Activated CD4-positive, alpha-beta memory T cell treated with anti-CD3 and anti-CD28 coated beads, Interleukin-2, amount 10 ng/mL, durations not matched to agents 7 days and 5 days (primary cell): ENCODE data around the gene PTRH1. TPM values are rescaled to one million over a fixed set of nuclear protein-coding genes. Genes with fewer than 3 reads are reported as not detected.

ENCODE experiments used
- CTCF ChIA-PET: fragments of 350-600 bp; sonication (Branson Sonifier 250); formaldehyde crosslinking; loops from one replicate; lab custom pipeline; 2021; ENCODE audit warnings: antibody characterized with exemption, inconsistent platforms; lab: Charles Lee
- POLR2A ChIA-PET: fragments of 350-600 bp; sonication (Branson Sonifier 250); formaldehyde crosslinking; loops from one replicate; lab custom pipeline; 2021; ENCODE audit warnings: antibody characterized with exemption; lab: Charles Lee
- DNase-seq: peaks from one replicate; pipeline ENCODE4 v3.0.0-alpha.2; 2020
- H3K27ac Mint-ChIP-seq: one replicate; pipeline ENCODE4 v1.8.0; 2021; ENCODE audit warnings: mild to moderate bottlenecking, mixed read lengths
- H3K27me3 Mint-ChIP-seq: one replicate; pipeline ENCODE4 v1.8.0; 2021; ENCODE audit warnings: mixed read lengths
- H3K36me3 Mint-ChIP-seq: one replicate; pipeline ENCODE4 v1.8.0; 2021; ENCODE audit warnings: low read depth, mixed read lengths
- H3K4me1 Mint-ChIP-seq: one replicate; pipeline ENCODE4 v1.8.0; 2021; ENCODE audit warnings: mixed read lengths
- H3K4me3 Mint-ChIP-seq: one replicate; pipeline ENCODE4 v1.8.0; 2021; ENCODE audit warnings: mild to moderate bottlenecking, mixed read lengths
- H3K9me3 Mint-ChIP-seq: one replicate; pipeline ENCODE4 v1.8.0; 2021; ENCODE audit warnings: mixed read lengths
- total RNA-seq, 2 experiments: library from RNA; stranded (reverse); gene quantifications; one replicate each; pipeline ENCODE4 v1.2.3, GENCODE V29; 2021

The PTRH1 gene
- total RNA-seq, 2 experiments from 2014 or later = 10.5 to 12.0 TPM

GRCh38 chr9:127735530-127736185 is 20.2 kb upstream of the PTRH1 start:
- H3K36me3 Mint-ChIP-seq = peaks cover 25% of the 10 kb centered on the region
- ChIA-PET POLR2A (interaction anchor here (0.7 to 2.0 kb wide), 24 partner anchors 14 to 411 kb away, joined by 3 to 23 read pairs (median 4); partner anchors contain the start of genes CDK9, ENG, FPGS and LRSAM1), CTCF (interaction anchor here (0.6 to 3.4 kb wide), 54 partner anchors 9 to 950 kb away, joined by 3 to 49 read pairs (median 9); partner anchors contain the start of genes CDK9, CFAP157, FPGS and LRSAM1)
- DNase-seq = no peak
- H3K4me3 Mint-ChIP-seq = peak overlapping the region; percentile 79
- H3K27ac Mint-ChIP-seq = peak overlapping the region; percentile 80
- H3K4me1 Mint-ChIP-seq = peaks cover 23% of the 10 kb centered on the region
- no peaks in the 10 kb centered on the region for H3K9me3 Mint-ChIP-seq
- no peaks in the 10 kb centered on the region for H3K27me3 Mint-ChIP-seq

GRCh38 chr9:127734747-127735529 is 19.5 kb upstream of the PTRH1 start, which contains the start of gene TOR2A:
TSS of gene TOR2A (minus strand) at chr9:127735294. CDS start at chr9:127735270, 24 bp downstream.
- ChIA-PET POLR2A (interaction anchor here (0.6 to 2.0 kb wide), 36 partner anchors 13 to 410 kb away, joined by 3 to 23 read pairs (median 4); partner anchors contain the start of genes CDK9, CFAP157, EEIG1 and ENG), CTCF (interaction anchor here (0.6 to 3.4 kb wide), 85 partner anchors 10 to 951 kb away, joined by 3 to 49 read pairs (median 5); partner anchors contain the start of genes CDK9, CFAP157, FPGS and LRSAM1)
- Mint-ChIP-seq H3K27me3 (no peaks in the 10 kb centered on the region), H3K36me3 (peaks cover 21% of the 10 kb centered on the region), H3K27ac (peak within 1 kb of the TSS; percentile 82), H3K4me3 (peak within 1 kb of the TSS; percentile 79), H3K9me3 (no peaks in the 10 kb centered on the region), H3K4me1 (peaks cover 23% of the 10 kb centered on the region)
- DNase-seq = peak; percentile 98

GRCh38 chr9:127734247-127734746 is 18.8 kb upstream of the PTRH1 start:
- no peak for DNase-seq
- Mint-ChIP-seq H3K4me1 (peaks cover 23% of the 10 kb centered on the region), H3K27me3 (no peaks in the 10 kb centered on the region), H3K36me3 (peaks cover 19% of the 10 kb centered on the region), H3K9me3 (no peaks in the 10 kb centered on the region), H3K4me3 (peak overlapping the region; percentile 79), H3K27ac (peak overlapping the region; percentile 82)
- ChIA-PET CTCF (interaction anchor here (0.6 to 3.4 kb wide), 76 partner anchors 9 to 793 kb away, joined by 3 to 49 read pairs (median 5); partner anchors contain the start of genes CDK9, CFAP157, FPGS and LRSAM1), POLR2A (interaction anchor here (0.6 to 2.0 kb wide), 28 partner anchors 12 to 283 kb away, joined by 3 to 23 read pairs (median 6); partner anchors contain the start of genes CDK9, CFAP157, EEIG1 and ENG)

GRCh38 chr9:127733614-127734013 is 18.2 kb upstream of the PTRH1 start:
- H3K4me3 Mint-ChIP-seq = peak overlapping the region; percentile 79
- peaks cover 23% of the 10 kb centered on the region for H3K4me1 Mint-ChIP-seq
- peaks cover 12% of the 10 kb centered on the region for H3K36me3 Mint-ChIP-seq
- H3K27me3 Mint-ChIP-seq = no peaks in the 10 kb centered on the region
- ChIA-PET CTCF (interaction anchor here (0.6 to 3.4 kb wide), 11 partner anchors 14 to 567 kb away, joined by 3 to 49 read pairs (median 11); partner anchors contain the start of genes CFAP157 and ST6GALNAC4), POLR2A (interaction anchor here (1.9 kb wide), 1 partner anchor 177 kb away, joined by 7 read pairs; no protein-coding TSS in a partner anchor)
- no peaks in the 10 kb centered on the region for H3K9me3 Mint-ChIP-seq
- H3K27ac Mint-ChIP-seq = peak overlapping the region; percentile 40
- no peak for DNase-seq

GRCh38 chr9:127732444-127732843 is 17.0 kb upstream of the PTRH1 start:
- peaks cover 4% of the 10 kb centered on the region for H3K36me3 Mint-ChIP-seq
- ChIA-PET CTCF (interaction anchor here (0.9 to 1.2 kb wide), 2 partner anchors 137 to 189 kb away, joined by 3 read pairs; no protein-coding TSS in a partner anchor), POLR2A (no interaction called here)
- no peaks in the 10 kb centered on the region for H3K9me3 Mint-ChIP-seq
- no peaks in the 10 kb centered on the region for H3K27me3 Mint-ChIP-seq
- DNase-seq = no peak
- peaks cover 23% of the 10 kb centered on the region for H3K4me1 Mint-ChIP-seq
- H3K27ac Mint-ChIP-seq = no peak overlapping the region
- no peak overlapping the region for H3K4me3 Mint-ChIP-seq

GRCh38 chr9:127731938-127732337 is 16.5 kb upstream of the PTRH1 start:
- POLR2A ChIA-PET = no interaction called here
- CTCF ChIA-PET = interaction anchor here (0.6 to 1.2 kb wide), 5 partner anchors 124 to 230 kb away, joined by 3 to 5 read pairs (median 3); no protein-coding TSS in a partner anchor

GRCh38 chr9:127730799-127731410 is 15.4 kb upstream of the PTRH1 start:
- H3K27me3 Mint-ChIP-seq = no peaks in the 10 kb centered on the region
- no peak overlapping the region for H3K4me3 Mint-ChIP-seq
- no peak for DNase-seq
- no peak overlapping the region for H3K27ac Mint-ChIP-seq
- no peaks in the 10 kb centered on the region for H3K36me3 Mint-ChIP-seq
- CTCF ChIA-PET = interaction anchor here (0.9 to 1.2 kb wide), 3 partner anchors 15 to 158 kb away, joined by 3 to 5 read pairs (median 3); partner anchors contain the start of genes PTRH1 and TTC16
- H3K9me3 Mint-ChIP-seq = no peaks in the 10 kb centered on the region
- POLR2A ChIA-PET = interaction anchor here (1.2 kb wide), 1 partner anchor 9 kb away, joined by 3 read pairs; no protein-coding TSS in a partner anchor
- peaks cover 17% of the 10 kb centered on the region for H3K4me1 Mint-ChIP-seq

More at GRCh38 chr9:127731938-127732337, 16.5 kb upstream of the PTRH1 start:
- Mint-ChIP-seq H3K9me3 (no peaks in the 10 kb centered on the region), H3K36me3 (no peaks in the 10 kb centered on the region), H3K4me3 (no peak overlapping the region), H3K4me1 (peaks cover 20% of the 10 kb centered on the region), H3K27me3 (no peaks in the 10 kb centered on the region), H3K27ac (no peak overlapping the region)
- DNase-seq = no peak

GRCh38 chr9:127730262-127730661 is 14.8 kb upstream of the PTRH1 start:
- DNase-seq = no peak
- Mint-ChIP-seq H3K4me1 (peaks cover 13% of the 10 kb centered on the region), H3K9me3 (no peaks in the 10 kb centered on the region), H3K27ac (no peak overlapping the region), H3K27me3 (no peaks in the 10 kb centered on the region), H3K4me3 (no peak overlapping the region), H3K36me3 (no peaks in the 10 kb centered on the region)
- ChIA-PET POLR2A (interaction anchor here (1.2 kb wide), 1 partner anchor 8 kb away, joined by 3 read pairs; no protein-coding TSS in a partner anchor), CTCF (interaction anchor here (1.2 kb wide), 1 partner anchor 15 kb away, joined by 5 read pairs; the partner anchor contains the start of genes PTRH1 and TTC16)

- no peaks in the 10 kb centered on the region for H3K9me3 Mint-ChIP-seq
- peaks cover 12% of the 10 kb centered on the region for H3K4me1 Mint-ChIP-seq
- no peaks in the 10 kb centered on the region for H3K27me3 Mint-ChIP-seq
- ChIA-PET POLR2A (interaction anchor here (1.2 kb wide), 1 partner anchor 14 kb away, joined by 3 read pairs; the partner anchor contains the start of gene TTC16), CTCF (interaction anchor here (1.1 kb wide), 1 partner anchor 187 kb away, joined by 3 read pairs; the partner anchor contains the start of gene ST6GALNAC4)
- no peaks in the 10 kb centered on the region for H3K36me3 Mint-ChIP-seq
- DNase-seq = no peak
- H3K4me3 Mint-ChIP-seq = no peak overlapping the region
- H3K27ac Mint-ChIP-seq = no peak overlapping the region
Observed at GRCh38 chr9:127729522-127730256, 14.2 kb upstream of the PTRH1 start.

- H3K27me3 Mint-ChIP-seq = no peaks in the 10 kb centered on the region
- DNase-seq = no peak
- H3K4me1 Mint-ChIP-seq = peaks cover 4% of the 10 kb centered on the region
- H3K4me3 Mint-ChIP-seq = no peak overlapping the region
- no peak overlapping the region for H3K27ac Mint-ChIP-seq
- POLR2A ChIA-PET = interaction anchor here (1.2 kb wide), 1 partner anchor 13 kb away, joined by 3 read pairs; the partner anchor contains the start of gene TTC16
- no peaks in the 10 kb centered on the region for H3K36me3 Mint-ChIP-seq
- CTCF ChIA-PET = interaction anchor here (1.1 kb wide), 1 partner anchor 188 kb away, joined by 3 read pairs; the partner anchor contains the start of gene ST6GALNAC4
- no peaks in the 10 kb centered on the region for H3K9me3 Mint-ChIP-seq
Observed at GRCh38 chr9:127728808-127729207, 13.3 kb upstream of the PTRH1 start.

- CTCF ChIA-PET = no interaction called here
Observed at GRCh38 chr9:127726871-127727270, 11.4 kb upstream of the PTRH1 start.

More at GRCh38 chr9:127726871-127727270, 11.4 kb upstream of the PTRH1 start:
- Mint-ChIP-seq H3K27me3 (no peaks in the 10 kb centered on the region), H3K4me1 (no peaks in the 10 kb centered on the region), H3K27ac (no peak overlapping the region), H3K36me3 (no peaks in the 10 kb centered on the region), H3K4me3 (no peak overlapping the region), H3K9me3 (no peaks in the 10 kb centered on the region)
- no peak for DNase-seq
- POLR2A ChIA-PET = no interaction called here
